ENCODE measurements around the gene CDK14.

The CDK14 gene

DNA sequence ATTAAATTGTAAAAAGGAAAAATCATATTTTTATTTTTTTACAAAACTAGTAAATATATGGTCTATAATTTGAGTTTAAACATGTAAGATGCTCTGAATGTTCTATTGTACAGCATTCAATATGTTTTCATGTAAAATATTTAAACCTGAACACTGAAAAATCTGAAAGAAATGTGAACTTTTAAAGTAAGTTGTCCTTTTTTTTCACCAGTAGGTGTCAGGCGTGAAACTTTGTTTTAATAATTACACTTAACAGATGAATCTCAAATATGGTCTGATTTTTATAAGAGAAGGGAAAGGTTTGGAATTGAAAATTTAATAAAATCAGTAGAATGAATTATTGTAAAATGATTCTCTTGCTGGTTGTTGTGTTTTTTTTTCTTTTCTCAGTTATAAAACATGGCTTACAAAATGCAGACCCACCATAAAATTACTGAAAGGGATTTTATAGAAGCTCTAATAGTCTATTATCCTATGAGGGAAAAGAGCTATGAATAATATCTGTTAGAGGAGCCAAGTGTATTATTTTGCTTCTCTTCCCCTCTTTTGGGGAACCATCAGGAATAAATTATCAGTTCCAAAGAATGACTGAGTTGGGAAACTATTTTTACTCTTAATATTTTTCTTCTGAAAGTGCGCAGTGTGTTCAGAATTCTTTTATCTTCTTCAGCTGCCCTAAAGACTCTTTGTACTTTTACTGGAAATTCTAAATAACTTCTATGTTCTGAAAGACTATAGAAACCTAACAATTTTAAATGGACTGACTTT is 450.4 kb downstream of the CDK14 start:
- DNase-seq (ENCODE audit: low read depth in 2 of 2), result no peak

DNA sequence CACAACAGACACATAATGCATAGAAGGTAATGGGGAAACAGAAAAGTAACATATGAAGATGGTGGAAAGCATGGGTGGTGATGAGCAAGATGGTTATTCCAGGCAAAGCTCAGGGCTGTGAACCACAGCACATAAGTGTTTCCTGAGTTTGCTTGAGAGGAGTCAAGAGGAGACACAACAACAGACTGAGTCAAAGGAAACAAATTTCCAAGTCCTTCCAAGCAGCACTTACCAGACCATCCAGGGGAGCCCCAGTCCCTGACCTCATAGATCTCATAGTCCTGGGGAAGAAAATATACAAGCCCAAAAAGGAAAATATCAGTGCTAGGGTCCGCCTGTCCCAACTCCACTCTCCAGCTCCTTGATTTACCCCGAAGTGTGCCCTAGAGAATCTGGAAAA is 451.5 kb downstream of the CDK14 start:
- DNase-seq (ENCODE audit: low read depth in 2 of 2), result no peak

DNA sequence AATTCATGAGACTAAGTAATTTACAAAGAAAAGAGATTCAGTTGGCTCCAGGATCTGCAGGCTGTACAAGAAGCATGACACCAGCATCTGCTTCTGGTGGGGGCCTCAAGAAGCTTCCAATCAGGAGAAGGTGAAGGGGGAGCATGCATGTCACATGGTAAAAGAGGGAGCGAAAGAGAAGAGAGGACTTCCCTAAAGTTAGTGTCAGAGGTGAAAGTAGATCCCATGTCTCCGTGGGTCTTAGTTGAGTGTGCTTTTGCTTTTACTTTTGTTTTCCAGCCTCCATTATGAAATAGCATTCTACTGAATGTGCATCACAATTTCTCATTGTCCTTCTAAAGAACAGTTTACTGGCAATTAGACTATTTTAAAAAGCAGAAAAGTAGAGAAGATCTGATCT is 454.6 kb downstream of the CDK14 start:
- no peak for DNase-seq (ENCODE audit: low read depth in 2 of 2)

DNA sequence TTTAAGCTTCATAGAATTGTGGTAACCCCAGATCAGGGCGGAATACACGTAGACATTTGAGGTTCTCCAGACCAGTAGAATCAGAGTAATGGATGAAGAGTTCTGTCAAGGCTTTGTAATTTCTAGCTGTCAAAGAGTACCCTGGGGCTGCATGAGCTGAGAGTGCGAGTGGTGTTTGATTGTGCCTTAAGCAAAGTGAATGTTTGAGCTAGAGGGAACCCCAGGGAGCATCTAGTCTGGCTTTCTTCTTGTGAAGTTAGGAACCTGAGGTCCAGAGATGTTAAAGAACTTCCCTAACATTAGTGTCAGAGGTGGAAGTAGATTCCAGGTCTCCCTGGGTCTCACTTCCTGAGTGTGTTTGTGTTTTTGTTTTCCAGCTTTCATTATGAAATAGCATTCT is 455.8 kb downstream of the CDK14 start:
- DNase-seq (ENCODE audit: low read depth in 2 of 2), result no peak

DNA sequence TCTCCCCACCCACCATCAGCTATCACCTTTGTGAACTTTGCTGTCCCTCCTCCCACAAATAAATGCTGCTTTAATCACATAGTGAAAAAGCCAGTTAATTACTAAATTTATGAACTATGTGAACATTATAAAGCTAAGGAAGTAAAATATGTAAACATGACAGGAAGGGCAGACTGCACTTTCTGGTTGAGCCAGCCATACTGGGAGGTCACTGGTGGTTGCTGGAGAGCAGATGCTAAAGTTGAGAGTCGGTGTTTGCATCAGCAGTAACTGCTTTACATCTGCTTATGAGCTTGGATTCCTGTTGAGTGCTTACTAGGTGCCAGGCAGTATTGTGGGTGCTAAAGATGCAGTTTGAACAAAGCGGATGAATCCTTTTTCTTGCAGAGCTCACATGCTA is 458.3 kb downstream of the CDK14 start:
- no peak for DNase-seq (ENCODE audit: low read depth in 2 of 2)

DNA sequence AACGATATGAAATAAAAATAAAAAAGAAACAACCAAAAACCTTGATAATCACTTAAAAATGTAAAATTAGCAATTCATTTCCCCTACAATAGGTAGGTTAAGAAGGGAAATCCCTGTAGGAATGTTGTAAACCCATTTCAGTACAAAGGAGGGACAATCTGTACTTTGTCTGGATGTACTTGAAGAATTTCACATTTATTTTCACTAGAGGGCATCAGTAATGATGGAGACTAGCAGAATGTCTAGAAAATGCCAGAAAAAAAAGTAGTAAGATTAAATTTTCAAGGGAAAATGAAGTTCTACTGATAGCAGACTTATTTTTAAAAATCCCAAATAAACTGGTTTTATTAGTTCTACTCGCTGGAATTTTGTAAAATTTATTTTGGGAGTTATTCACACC is 459.1 kb downstream of the CDK14 start:
- DNase-seq (ENCODE audit: low read depth in 2 of 2), result no peak

DNA sequence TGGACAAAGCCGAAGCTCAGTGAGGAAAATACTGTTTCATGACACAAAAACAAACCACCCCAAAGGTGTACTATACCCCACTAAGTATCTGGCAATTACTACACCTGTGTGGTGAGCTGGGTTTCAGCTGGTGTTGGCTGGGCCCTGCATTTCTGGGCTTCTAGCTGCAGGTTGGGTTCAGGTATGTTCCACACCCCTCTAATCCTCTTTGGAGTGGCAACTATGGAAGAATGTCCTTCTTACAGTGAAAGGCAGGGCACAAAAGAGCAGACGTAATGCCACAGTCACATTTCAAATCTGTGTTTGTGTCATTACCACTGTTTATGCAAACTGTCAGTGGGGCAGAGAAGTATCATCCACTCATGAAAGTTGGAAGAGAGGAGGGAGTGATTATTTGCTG is 466.6 kb downstream of the CDK14 start:
- DNase-seq (ENCODE audit: low read depth in 2 of 2), result no peak

DNA sequence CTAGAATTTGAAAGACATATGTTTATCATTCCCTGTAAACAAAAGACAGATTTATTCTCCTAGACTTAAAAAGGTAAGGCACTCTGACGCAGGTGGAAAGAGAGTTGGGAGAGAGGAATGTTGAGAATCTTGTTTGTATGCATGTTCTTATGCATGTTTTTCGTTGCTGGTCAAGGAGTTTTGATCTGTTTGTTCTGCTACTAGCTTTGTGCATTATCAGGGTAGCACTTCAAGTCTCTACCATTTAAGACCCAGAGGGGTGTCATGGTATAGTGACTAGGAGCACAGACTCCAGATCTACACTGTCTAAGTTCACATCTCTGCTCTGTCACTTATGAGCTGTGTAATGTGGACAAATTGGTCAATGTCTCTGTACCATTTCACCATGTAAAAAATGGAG is 467.9 kb downstream of the CDK14 start:
- DNase-seq (ENCODE audit: low read depth in 2 of 2), result no peak

DNA sequence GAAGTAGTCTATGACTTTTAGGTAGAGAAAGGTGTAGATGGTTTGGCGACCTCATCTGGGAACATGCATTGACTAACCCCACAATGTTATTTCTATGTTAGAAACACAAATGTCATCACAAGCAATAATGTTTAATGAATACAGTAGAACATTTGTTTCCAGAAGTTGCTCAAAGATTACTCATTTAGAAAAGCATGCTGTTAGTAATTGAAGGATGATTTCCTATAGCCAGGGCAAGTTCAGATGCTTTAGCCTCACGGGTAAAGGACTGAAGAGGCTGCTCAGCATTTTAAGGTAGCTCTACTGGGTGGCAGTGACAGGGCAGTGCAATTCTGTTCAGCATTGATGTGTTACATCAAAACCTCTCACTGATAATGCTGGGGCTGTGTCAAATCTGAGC is 468.8 kb downstream of the CDK14 start:
- no peak for DNase-seq (ENCODE audit: low read depth in 2 of 2)

DNA sequence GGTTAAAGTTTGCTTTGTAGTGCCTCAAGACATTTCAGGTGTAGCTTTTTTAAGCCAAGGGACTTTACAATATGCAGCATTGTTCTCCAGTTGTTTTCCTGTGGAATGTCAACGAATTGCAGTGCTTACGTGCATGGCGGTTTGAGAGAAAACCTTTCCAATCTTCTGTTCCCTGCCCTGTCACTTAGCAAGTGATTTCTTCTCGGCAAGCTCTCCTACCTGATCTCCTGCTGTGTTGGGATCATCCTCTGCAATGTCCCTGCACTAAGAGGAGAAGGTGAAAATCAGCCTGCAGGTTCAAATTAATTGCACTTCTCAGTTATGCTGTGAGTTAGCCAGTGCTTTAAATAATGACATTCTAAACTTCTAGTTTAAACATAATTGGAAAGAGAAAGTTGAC is 470.5 kb downstream of the CDK14 start:
- DNase-seq (ENCODE audit: low read depth in 2 of 2), result no peak

DNA sequence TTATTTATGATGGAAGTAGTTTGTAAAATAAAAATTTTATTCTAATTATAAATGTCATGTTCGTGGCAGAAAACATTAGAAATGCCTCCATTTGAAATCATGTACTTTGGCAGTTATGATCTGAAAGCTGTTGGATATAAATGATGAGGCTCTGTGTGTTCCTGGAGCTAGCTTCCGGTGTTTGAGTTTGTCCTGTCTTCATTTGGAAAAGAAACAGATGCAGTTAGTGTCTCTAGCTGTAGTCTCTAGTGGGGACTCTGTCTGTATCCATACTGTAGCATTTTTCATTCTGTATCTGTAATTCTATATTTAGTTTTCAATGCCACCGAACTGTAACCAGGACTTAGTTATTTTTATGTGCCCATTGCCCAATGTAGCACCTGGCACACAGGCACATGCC is 471.1 kb downstream of the CDK14 start:
- no peak for DNase-seq (ENCODE audit: low read depth in 2 of 2)

DNA sequence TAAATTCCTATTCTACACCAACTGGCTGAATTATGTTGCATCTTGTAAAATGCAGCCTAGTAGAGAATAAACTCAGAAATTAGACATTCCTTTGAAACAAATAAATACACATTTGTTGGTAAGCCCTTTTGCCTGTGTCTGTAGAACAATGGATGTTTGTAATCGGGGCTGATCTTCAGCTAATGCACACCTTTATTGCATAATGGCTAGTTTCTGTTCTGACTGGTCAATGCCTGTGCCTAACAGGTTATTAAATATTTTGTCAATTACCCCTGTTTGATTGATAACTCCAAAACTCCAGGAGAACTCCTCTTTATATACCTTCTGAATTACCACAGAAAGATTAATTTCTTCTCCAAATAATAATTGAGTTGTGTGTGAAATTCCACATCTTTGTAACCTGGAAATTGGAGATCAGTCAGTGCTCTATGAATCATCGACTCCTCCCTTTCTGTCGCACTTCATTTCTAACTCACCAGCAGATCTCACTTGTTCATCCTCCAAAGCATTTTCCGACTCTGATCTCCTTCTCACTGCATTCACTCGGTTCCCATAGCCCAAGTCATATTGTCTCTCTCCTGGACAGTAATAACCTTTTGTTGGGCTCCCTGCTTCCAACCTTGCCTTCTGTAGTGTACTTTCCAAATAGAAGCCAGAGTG is 472.1 kb downstream of the CDK14 start:
- DNase-seq (ENCODE audit: low read depth in 2 of 2), result no peak

DNA sequence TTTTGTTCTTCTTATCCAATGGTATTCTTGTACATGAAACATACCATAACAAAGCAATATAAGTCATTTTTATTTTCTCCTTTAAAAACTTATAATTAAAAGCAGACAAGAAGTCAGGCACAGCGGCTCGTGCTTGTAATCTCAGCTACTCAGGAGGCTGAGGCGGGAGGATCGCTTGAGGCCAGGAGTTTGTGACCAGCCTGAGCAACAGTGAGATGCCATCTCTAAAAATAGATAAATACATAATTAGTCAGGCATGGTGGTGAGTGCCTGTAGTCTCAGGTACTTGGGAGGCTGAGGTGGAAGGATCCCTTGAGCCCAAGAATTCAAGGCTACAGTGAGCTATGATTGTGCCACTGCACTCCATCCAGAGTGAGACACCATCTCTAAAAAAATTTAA is 473.0 kb downstream of the CDK14 start:
- DNase-seq (ENCODE audit: low read depth in 2 of 2), result no peak

DNA sequence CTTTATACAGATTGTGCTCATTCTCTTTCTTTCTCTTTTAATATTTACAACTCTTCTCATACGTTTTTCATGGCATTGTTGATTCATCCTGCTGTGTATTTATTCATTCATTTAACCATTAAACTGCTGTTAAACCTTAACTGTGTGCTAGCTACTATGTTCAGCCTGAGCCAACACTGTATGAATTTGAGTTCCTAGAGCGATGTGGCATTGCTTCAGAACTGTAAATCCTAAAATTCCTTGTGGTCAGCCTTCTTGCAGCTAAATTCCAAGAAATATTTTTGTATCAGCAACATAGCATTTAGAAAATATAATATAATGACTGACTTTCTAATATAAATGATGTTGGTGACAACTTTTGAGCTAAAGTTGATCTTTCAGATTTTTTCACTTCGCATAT is 483.4 kb downstream of the CDK14 start:
- no peak for DNase-seq (ENCODE audit: low read depth in 2 of 2)

DNA sequence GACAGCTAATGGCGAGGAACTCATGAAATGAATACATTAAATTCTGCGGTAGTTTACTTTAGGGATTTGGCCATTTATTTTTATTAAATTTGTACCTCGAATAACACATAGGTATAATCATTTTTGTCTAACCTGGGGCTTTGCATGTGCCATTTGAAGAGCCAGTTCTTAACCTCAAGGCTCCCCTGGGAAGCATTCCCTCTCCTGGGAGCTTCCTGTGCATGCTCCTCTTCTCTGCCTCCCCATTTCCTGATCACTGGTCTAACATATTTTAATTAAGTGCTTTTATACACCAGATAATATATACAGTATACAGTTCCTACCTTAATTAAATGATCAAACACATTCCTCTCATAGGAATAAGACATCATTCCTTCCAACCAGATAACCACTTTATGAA is 484.2 kb downstream of the CDK14 start:
- DNase-seq (ENCODE audit: low read depth in 2 of 2), result no peak

DNA sequence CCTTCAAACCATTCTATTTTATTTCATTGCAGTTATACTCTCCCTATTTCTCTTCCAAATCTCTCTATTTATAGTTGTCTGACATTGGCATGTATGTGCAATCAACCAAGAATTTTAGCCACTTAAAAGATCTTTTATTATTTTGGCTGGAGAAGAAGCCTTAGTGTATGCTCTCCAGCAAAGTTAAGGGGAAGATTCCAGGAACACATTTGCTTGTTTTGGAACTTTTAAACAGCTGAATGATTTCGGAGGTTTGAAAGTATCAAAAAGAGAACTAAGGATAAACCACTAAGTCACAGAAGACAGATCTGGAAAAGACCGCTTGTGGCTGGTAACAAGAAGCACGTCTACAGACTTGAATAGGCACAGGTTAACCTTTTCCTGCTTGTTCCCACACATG is 485.9 kb downstream of the CDK14 start:
- DNase-seq (ENCODE audit: low read depth in 2 of 2), result no peak

DNA sequence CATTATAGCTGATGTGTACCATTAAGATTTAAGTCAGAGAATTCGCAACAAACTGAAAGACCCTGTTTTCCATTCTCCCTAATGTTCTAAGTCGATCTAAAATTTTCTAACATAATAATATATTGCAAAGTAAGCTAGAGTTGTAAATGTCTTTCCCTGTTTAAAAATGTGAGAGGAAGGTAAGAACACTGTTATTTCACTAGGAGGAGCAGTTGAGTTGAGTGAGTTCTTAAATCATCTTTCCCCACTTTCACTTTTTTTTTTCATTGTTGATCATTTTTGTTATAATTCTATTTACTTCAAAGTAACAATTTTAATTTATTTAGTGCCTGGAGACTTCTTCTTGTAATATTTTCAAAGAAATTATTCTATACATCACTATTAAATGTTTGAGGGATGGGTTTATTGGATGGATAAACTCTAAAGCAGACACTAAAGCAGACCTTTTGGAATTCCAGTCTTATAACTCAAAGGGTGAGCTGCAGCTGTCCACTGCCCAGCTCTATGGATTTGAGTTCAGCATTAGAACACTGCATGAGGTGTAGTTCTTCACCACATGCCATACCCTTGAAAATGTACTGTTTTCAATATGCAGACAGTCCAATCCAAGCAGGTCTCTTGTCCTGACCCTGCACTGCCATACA is 486.9 kb downstream of the CDK14 start:
- no peak for DNase-seq (ENCODE audit: low read depth in 2 of 2)

DNA sequence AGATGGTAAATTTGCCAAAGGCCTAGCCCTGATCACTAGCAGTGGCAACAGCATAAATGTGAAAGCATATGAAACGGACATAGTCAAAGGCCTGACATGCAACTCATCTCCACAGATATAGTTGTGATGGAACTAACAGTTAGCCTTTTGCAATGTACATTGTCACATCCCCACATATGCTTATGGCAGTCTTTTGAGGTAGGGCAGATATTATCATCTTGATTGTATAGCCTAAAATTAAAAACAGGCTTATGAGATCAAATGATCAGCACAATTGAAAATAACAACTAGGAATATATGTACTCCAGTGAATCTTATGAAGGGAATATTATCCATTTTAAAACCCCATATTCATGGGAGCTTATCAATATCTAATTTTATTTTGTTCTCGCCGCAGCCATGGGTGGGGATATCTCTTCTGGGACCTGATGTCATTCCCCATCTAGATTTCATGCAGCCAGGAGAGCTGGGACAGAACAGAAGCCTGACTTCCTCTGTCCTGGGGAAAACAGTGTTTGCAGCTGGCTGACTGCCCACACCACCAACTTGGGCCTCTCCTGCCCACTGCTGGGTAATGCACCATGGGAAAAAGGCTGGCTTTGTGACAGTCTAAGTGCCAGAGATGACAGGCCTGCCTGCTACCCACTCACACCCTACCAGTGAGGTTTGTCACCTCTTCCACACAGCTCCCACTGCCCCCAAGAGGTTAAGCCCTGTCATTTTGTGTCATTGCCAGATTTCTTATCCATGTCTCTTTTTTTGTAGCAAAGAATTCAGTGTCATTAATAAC is 487.9 kb downstream of the CDK14 start:
- DNase-seq (ENCODE audit: low read depth in 2 of 2), result no peak

DNA sequence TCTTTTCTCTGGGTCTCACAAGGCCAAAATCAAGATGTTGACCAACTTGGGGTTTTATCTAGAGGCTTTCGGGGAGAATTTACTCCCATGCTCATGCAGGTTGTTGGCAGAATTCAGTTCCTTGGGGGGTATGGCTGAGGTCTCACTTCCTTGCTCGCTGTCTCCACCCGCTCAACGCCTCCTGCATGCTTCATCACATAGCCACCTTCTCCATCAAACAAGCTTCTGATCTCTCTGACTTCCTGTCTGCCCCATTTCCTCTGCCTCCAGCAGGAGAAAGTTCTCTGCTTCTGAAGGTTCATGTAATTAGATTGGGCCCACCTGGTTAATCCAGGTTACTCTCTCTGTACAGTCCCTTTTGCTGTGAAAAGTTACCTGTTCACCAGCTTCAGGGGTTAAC is 489.1 kb downstream of the CDK14 start:
- no peak for DNase-seq (ENCODE audit: low read depth in 2 of 2)

DNA sequence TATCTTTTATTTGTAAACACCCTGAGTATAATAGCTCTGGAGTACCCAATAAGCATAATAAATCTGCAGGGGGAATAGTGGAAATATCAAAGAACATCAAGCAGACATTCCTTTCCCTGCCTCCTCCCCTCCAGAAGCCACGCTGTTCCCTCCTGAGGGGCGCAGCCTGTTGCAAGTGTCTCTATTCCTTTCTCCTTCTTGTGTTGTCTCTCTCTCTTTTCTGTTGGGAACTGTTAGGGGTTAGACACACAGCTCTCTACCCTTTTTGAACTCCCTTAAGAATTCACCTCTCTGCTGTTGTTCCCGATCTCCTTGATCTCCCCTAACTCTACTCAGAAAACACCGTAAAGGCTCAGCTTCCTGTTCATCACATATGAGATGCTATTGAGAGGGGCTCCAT is 490.1 kb downstream of the CDK14 start:
- DNase-seq (ENCODE audit: low read depth in 2 of 2), result no peak

DNA sequence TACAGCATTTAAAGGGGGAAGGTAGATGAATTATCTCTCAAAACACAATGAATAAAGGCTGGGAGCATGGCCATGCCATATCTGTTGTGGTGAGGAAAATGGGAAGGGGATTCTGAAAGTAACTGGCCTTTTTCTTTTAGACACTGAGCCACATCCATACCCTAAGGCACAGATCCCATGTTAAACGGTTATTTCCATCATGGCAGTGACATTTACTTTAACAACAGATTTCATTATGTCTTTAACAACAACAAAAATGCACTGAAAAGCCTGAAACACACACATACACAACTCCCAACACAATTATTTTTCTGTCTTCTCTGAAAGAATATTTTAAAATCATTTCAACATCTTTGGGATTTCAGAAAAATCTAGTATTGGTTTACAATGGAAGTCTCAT is 492.0 kb downstream of the CDK14 start:
- no peak for DNase-seq (ENCODE audit: low read depth in 2 of 2)

DNA sequence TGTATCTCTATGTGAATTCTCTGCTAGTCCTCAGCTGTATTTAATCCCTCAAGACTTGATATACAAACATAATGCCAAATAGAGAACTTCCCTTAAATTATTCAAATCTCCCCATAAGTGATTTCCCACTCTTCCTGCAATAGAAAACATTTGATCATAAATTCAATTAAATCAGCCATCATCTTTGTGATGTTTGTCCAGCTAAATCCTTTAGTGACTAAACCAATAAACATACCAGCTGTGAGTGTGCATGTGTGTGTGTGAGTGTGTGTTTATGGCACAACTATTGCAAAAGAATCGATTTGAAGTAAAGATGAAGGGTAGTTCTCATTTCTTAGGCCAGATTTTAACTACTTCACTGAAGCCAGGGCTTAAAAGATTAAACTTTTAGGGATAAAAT is 492.6 kb downstream of the CDK14 start:
- no peak for DNase-seq (ENCODE audit: low read depth in 2 of 2)

All from stimulated activated CD8-positive, alpha-beta memory T cell treated with anti-CD3 and anti-CD28 coated beads, Interleukin-2, amount 100 ng/mL, for 1 hour (primary cell).